RWPE2 (cell line): ENCODE measurements around the gene TMBIM1.

Experiments
- ATAC-seq: fragments of 200-7000 bp; cut with Tn5 transposase; 3 replicates; pipeline ENCODE4 v1.9.1; 2021; ENCODE audit warnings: low read depth
- DNase-seq: peaks from one replicate; pipeline ENCODE4 v3.0.0-alpha.2; 2020; ENCODE audit warnings: low spot score
- H3K27ac ChIP-seq: fragments of 450-650 bp; 2 replicates; pipeline ENCODE4 v1.5.1; 2017; ENCODE audit warnings: mild to moderate bottlenecking; ENCODE audit not compliant: poor library complexity, severe bottlenecking
- H3K27me3 ChIP-seq: fragments of 250-450 bp; sonication (Bioruptor Pico); 2 replicates; pipeline ENCODE4 v1.5.1; 2021; ENCODE audit warnings: mild to moderate bottlenecking, moderate library complexity; ENCODE audit not compliant: insufficient read depth, poor library complexity, severe bottlenecking
- H3K36me3 ChIP-seq: fragments of 250-450 bp; sonication (Bioruptor Pico); 2 replicates; pipeline ENCODE4 v1.5.1; 2020; ENCODE audit warnings: low read depth, mild to moderate bottlenecking, moderate library complexity
- H3K4me1 ChIP-seq: fragments of 250-450 bp; sonication (Bioruptor Pico); 2 replicates; pipeline ENCODE4 v1.5.1; 2021; ENCODE audit warnings: mild to moderate bottlenecking, moderate library complexity; ENCODE audit not compliant: insufficient read depth, poor library complexity, severe bottlenecking
- H3K4me3 ChIP-seq: fragments of 250-450 bp; sonication (Bioruptor Pico); 2 replicates; pipeline ENCODE4 v1.5.1; 2021; ENCODE audit warnings: mild to moderate bottlenecking, moderate library complexity; ENCODE audit not compliant: severe bottlenecking
- H3K9me3 ChIP-seq: fragments of 250-450 bp; sonication (Bioruptor Pico); 2 replicates; pipeline ENCODE4 v1.5.1; 2021; ENCODE audit warnings: mild to moderate bottlenecking, moderate library complexity; ENCODE audit not compliant: severe bottlenecking
- CTCF ChIP-seq: fragments of 450-650 bp; IDR thresholded peaks from one replicate; pipeline ENCODE4 v1.5.1; 2017; ENCODE audit warnings: mild to moderate bottlenecking, moderate library complexity; ENCODE audit not compliant: poor library complexity, severe bottlenecking

Gene TMBIM1

DNA sequence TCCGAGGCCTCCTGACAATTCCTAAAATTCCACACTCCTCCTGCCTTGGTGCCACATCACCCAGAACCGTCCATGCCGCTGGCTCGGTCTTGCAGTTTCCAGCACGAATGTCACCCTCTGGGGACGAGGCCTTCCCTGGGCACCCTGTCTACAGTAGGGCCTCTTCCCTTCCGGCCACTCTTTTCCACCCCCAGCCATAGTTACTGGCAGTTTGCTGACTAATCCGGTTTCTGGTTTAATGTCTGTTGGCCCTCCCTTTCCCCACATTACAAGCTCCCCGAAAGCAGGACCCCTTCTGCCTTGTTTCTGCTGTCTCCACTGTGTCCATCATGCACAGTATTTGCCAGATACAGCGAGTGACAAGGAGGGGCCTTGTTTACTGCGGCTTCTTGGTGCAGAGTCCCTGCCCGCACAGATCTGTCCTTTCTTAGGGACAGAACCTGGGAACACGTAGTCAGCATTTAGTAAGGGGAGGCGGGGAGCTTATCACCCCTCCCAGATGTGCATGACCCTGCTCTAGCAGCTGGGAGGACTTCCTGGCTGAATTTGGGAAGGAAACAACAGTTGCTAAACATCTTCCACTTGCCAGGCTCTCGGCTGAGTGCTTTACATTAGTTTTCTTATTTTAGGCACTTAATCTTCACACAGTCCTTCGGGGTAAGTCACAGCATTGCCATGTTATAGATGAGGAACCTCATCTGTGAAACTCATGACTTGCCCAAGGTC is 40.8 kb upstream of the TMBIM1 start:
- no peak for TF ChIP-seq CTCF
- ATAC-seq (no peak), DNase-seq (no peak)
- no peaks in the 10 kb centered on the region for H3K36me3 ChIP-seq
- H3K27me3 ChIP-seq: no peaks in the 10 kb centered on the region
- no peak overlapping the region for H3K27ac ChIP-seq
- no peaks in the 10 kb centered on the region for H3K4me1 ChIP-seq
- no peaks in the 10 kb centered on the region for H3K9me3 ChIP-seq
- H3K4me3 ChIP-seq: no peak overlapping the region

DNA sequence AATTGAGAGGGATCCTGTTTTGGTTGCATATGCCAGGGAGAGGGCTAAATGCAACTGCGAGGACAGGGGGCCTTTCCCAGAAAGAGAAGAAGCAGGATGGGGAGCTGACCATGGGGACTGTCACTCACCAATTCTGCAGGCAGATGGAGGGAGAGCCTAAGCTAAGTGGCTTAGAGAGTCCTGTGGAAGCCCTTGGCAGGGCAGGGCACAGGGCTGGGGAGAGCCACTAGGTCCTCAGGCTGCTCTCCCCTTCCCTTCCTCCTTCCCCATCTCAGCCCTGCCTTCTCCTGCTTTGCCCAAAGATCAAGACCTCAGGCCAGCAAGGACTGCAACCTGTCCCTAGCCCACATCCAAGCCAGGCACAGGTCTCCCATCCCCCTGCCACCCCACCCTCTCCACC is 40.0 kb upstream of the TMBIM1 start:
- Histone ChIP-seq H3K27me3 (no peaks in the 10 kb centered on the region), H3K4me3 (no peak overlapping the region), H3K4me1 (no peaks in the 10 kb centered on the region), H3K27ac (no peak overlapping the region), H3K36me3 (no peaks in the 10 kb centered on the region), H3K9me3 (no peaks in the 10 kb centered on the region)
- no peak for DNase-seq
- peak; percentile 27; the same call in 1 of the 3 replicates for ATAC-seq
- no peak for TF ChIP-seq CTCF

DNA sequence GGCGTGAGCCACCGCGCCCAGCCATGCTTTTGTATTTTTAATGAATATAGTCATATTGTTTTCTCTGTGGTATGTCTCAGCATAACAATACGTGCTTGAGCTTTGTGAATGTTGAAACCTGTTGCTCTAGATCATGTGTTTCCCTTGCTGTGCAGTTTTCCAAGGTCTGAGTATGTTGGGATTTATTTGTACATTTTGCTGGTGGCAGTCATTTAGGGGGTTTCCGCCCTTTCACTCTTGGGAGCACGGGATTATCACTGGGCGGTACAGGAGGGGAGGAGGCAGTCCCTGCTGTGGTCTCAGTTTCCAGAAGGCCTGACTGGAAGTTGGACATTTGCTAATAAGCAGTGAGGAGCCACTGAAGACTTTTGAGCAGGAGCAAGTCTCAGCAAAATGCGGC is 39.4 kb upstream of the TMBIM1 start:
- H3K27ac ChIP-seq: no peak overlapping the region
- TF ChIP-seq CTCF: no peak
- DNase-seq (no peak), ATAC-seq (no peak)
- H3K4me1 ChIP-seq: no peaks in the 10 kb centered on the region
- no peaks in the 10 kb centered on the region for H3K9me3 ChIP-seq
- H3K4me3 ChIP-seq: no peak overlapping the region
- H3K36me3 ChIP-seq: no peaks in the 10 kb centered on the region
- no peaks in the 10 kb centered on the region for H3K27me3 ChIP-seq

GRCh38 chr2:218329826-218330593 is 37.7 kb upstream of the TMBIM1 start:
- H3K27me3 ChIP-seq: no peaks in the 10 kb centered on the region
- H3K4me1 ChIP-seq: no peaks in the 10 kb centered on the region
- no peak for TF ChIP-seq CTCF
- no peak overlapping the region for H3K27ac ChIP-seq
- H3K9me3 ChIP-seq: no peaks in the 10 kb centered on the region
- H3K36me3 ChIP-seq: no peaks in the 10 kb centered on the region
- ATAC-seq: no peak
- DNase-seq: no peak
- H3K4me3 ChIP-seq: no peak overlapping the region
